IPS-18c (cell line): ENCODE measurements around the gene EPHA4.

Experiments used
- H3K4me3 ChIP-seq: 2 replicates; pipeline ENCODE4 v1.7.0; 2013; ENCODE audit warnings: low read depth, mild to moderate bottlenecking, low read length, moderate library complexity; ENCODE audit not compliant: insufficient read depth
- H3K9me3 ChIP-seq: one replicate; pipeline ENCODE4 v1.6.1; 2013; ENCODE audit warnings: mild to moderate bottlenecking, low read length, moderate library complexity; ENCODE audit not compliant: control insufficient read depth, insufficient read depth

Gene EPHA4

DNA sequence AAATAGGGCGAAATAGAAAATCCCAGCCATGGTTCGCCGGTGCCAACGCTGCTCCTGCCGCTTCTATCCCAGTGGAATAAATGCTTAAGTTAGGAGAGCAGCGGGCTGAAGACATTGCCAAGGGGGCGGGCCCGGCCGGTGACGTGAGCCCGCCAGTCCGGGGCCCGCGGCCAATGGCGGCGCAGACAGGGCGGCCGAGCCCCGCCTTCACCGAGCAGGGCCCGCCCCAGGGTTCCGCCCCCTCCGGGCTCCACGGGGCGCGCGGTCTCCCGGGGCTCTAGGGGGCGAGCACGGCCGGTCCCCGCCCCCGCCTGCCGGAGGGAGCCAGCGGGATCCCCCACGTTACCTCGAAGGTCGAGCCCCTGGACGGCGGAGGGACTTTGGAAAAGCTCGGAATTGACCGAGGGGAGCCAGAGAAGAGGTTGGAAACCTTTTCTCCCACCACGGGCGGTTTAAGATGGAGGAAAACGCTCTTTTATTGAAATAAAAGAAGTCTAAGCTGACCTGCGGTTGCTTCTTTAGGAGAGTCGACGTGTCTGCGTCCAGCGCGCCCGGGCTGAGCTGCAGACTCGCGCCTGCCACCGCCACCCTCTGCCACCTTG is at the start of gene EPHA4:
TSS of gene EPHA4 (minus strand) at position 86 of the 602 bp plus-strand sequence. CDS start at position 30, 56 bp downstream.
- Histone ChIP-seq H3K4me3 (peak within 1 kb of the TSS; percentile 75), H3K9me3 (no peaks in the 10 kb centered on the region)

DNA sequence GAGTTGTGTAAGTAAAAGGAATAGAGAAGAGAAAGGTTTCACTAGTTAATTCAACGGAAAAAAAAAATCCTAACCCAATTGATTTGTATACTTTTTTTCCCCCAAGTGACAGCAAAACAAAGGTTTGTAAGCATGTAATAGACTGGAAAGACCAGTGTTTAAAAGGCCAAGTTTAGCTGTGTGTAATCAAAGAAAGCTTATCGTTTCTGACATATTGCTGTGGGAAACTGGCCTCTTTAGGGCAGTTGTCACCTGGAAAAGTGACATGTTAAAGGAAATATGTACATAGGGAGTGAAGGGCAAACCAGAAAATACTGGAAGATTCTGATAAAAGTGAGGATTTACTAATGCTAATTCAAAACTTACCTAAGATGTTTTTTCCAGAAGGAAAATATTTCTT is 45.9 kb upstream of the EPHA4 start:
- Histone ChIP-seq H3K9me3 (no peaks in the 10 kb centered on the region), H3K4me3 (no peak overlapping the region)

DNA sequence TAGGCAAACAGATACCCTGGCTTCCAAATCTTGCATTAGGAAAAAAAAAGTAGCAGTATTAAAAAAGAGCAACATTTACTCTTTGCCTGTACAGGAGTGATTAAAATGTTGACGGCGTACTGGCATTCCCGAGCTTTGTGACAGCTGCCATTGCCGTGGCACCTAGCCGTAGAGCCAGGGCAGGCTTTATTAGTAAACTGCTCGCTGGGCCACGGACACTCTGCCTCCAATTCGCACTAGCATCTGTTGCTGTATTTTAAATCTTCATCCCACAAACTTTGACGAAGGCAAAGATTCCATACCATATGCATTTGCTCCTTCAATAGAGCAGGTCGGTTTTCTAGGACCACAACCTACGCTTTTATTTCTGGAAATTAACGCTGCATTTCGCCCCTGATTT is 44.5 kb upstream of the EPHA4 start:
- Histone ChIP-seq H3K9me3 (no peaks in the 10 kb centered on the region), H3K4me3 (no peak overlapping the region)

DNA sequence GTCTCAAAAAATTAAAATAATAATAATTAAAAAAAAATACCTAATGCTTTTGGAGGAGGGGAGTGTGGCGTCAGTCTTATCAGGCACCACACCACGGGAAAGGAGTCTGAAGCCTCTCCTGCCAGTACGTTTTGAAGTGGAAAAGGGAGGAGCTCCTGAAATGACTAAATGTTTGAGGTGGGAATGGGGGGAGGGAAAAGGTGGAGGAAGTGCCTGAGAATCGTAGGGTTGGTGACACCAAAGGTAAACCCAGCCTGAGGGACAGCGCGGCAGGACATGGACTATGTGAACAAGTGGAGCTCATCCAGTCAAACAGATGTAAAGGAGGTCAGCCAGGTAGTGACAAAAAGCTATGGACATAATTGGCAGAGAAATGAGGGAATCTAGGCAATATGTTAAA is 42.2 kb upstream of the EPHA4 start:
- Histone ChIP-seq H3K4me3 (no peak overlapping the region), H3K9me3 (no peaks in the 10 kb centered on the region)

- Histone ChIP-seq H3K4me3 (no peak overlapping the region), H3K9me3 (no peaks in the 10 kb centered on the region)
These were observed 40.7 kb upstream of the EPHA4 start for GRCh38 chr2:221612800-221613199.

DNA sequence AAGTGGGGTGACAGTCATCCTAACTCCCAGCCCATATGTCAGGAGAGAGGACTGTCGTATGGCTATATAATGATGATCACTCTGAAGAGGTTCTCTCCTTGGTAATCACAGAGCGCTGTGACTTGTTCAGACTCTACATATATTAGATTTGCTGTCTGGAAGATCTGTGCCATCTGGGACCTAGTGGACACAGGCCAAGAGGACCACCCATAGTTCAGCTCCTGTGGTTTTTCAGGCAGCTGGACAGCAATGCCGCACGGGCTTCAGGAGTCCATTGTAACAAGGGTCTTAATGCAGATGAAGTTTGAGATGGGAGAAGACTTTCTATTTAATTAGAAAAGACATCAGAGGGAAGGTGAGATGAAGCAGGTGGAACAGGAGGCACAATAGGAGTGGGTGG is 40.1 kb upstream of the EPHA4 start:
- H3K9me3 ChIP-seq, result no peaks in the 10 kb centered on the region

DNA sequence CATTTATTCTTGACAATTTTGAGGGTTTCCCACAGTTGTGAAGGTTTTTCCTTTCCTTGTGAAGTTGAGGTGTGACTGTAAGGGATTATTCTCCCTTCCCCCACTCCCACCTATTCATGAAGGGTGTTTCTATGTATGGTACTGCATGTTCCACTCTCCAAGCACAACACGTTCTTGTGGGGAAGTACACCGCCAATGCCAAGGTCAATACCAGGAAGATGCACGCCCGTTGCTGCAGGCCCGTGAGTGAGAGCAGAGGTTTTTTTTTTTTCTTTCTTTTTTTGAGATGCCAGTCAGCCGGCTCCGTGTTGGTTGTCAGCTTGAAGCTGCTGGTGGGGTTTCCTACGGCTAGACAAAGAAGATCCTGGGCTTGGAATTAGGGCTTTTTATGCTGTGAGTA is 38.6 kb upstream of the EPHA4 start:
- Histone ChIP-seq H3K9me3 (no peaks in the 10 kb centered on the region), H3K4me3 (no peak overlapping the region)

More for the DNA sequence above, 40.1 kb upstream of the EPHA4 start:
- no peak overlapping the region for H3K4me3 ChIP-seq

- no peaks in the 10 kb centered on the region for H3K9me3 ChIP-seq
These were observed 38.2 kb upstream of the EPHA4 start for GRCh38 chr2:221610255-221610654.

DNA sequence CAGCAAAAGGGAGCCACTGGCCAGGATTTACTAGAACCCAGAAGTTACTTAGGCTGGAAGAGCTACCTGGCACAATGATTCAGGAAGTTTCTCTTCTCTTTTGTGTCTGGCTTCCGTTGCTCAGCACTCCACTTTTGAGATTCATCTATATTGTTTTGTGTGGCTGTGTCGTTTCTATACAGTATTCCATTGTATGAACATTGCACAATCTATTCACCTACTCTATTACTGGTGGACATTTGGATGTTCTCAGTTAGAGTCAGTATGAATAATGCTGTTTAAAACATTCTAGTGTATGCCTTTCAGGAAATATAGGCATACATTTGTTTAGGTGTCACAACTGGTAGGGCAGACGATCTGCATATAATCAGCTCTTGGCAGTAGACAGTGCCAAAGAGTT is 36.3 kb upstream of the EPHA4 start:
- Histone ChIP-seq H3K4me3 (no peak overlapping the region), H3K9me3 (no peaks in the 10 kb centered on the region)

More at GRCh38 chr2:221610255-221610654, 38.2 kb upstream of the EPHA4 start:
- no peak overlapping the region for H3K4me3 ChIP-seq

GRCh38 chr2:221606424-221606823 is 34.3 kb upstream of the EPHA4 start:
- Histone ChIP-seq H3K4me3 (no peak overlapping the region), H3K9me3 (no peaks in the 10 kb centered on the region)

GRCh38 chr2:221605751-221606240 is 33.7 kb upstream of the EPHA4 start:
- no peaks in the 10 kb centered on the region for H3K9me3 ChIP-seq

DNA sequence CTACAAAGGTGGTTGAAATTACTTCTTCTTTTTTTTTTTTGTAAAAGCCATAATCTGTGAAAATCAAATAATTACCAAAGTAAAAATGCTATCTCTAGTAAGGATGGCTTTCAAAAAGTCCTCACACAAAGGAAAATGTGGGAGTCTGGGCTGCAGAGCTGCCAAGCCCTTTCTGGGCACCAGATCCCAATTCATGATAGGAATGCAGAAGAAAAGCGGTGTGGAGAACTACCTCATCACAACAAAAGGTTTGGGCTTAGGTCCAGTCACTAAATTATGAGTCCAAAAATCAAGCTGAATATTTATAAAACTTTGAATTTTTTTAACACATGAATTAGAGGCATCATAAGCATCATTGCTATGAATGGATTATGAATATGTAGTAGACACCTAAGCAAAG is 30.8 kb upstream of the EPHA4 start:
- Histone ChIP-seq H3K4me3 (no peak overlapping the region), H3K9me3 (no peaks in the 10 kb centered on the region)

More at GRCh38 chr2:221605751-221606240, 33.7 kb upstream of the EPHA4 start:
- no peak overlapping the region for H3K4me3 ChIP-seq

DNA sequence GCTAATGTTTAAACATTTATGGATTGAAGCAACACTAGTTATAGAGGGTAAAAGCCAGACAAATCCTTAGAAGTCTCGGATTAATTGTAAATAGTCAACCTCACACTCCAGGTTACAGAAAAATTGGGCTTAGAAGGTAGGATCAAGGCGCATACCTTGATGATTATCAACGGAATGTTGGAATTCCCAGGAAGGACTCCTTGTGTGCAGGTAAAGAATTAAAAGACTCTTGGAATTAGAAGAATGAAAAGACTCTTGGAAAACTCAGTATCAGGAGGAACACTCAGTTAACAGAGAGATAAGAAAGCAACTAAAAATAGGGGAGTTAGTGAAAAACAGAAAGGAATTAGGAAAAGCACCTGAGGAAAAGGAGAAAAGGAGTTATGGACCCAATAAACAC is 29.3 kb upstream of the EPHA4 start:
- H3K9me3 ChIP-seq, result no peaks in the 10 kb centered on the region
- no peak overlapping the region for H3K4me3 ChIP-seq

GRCh38 chr2:221600388-221600787 is 28.3 kb upstream of the EPHA4 start:
- no peaks in the 10 kb centered on the region for H3K9me3 ChIP-seq
- no peak overlapping the region for H3K4me3 ChIP-seq

GRCh38 chr2:221596192-221596591 is 24.1 kb upstream of the EPHA4 start:
- Histone ChIP-seq H3K4me3 (no peak overlapping the region), H3K9me3 (no peaks in the 10 kb centered on the region)

GRCh38 chr2:221590861-221591365 is 18.8 kb upstream of the EPHA4 start:
- no peak overlapping the region for H3K4me3 ChIP-seq
- no peaks in the 10 kb centered on the region for H3K9me3 ChIP-seq

- no peak overlapping the region for H3K4me3 ChIP-seq
- H3K9me3 ChIP-seq, result no peaks in the 10 kb centered on the region
These were observed 17.6 kb upstream of the EPHA4 start for GRCh38 chr2:221589696-221590095.

- no peaks in the 10 kb centered on the region for H3K9me3 ChIP-seq
- no peak overlapping the region for H3K4me3 ChIP-seq
These were observed 16.3 kb upstream of the EPHA4 start for GRCh38 chr2:221588306-221588985.
